H1 (cell line): ENCODE measurements around the gene IL13. TPM values are rescaled to one million over a fixed set of nuclear protein-coding genes. Genes with fewer than 3 reads are reported as not detected.

Experiments used
- JUN ChIP-seq: IDR thresholded peaks from 2 replicates; pipeline ENCODE4 v1.6.1; 2011; ENCODE audit warnings: low read depth, mild to moderate bottlenecking, improper control_type of control experiment, low read length
- KDM1A ChIP-seq: fragments of 200-600, 300-600 bp; sonication (generic); IDR thresholded peaks from 2 replicates; pipeline ENCODE4 v1.7.1; 2016; ENCODE audit warnings: mild to moderate bottlenecking, low read length, borderline replicate concordance
- polyA plus RNA-seq, 7 experiments: library from polyadenylated mRNA; depleted of rRNA in 3 of 7; stranded (reverse) in 5 of 7; unstranded in 2 of 7; fragments of >200 nt in 5 of 7; fragments of 200-250 nt in 2 of 7; gene quantifications; 1 replicate in 5 of 7; 2 replicates in 1 of 7; 4 replicates in 1 of 7; pipeline versions ENCODE4 v1.2.1 to v1.2.3, GENCODE V29; 2011 to 2013; ENCODE audit warnings: missing spikeins in 2 of 7, mixed read lengths in 2 of 7
- total RNA-seq: library from RNA; stranded (reverse); fragmentation: NEBNext Ultra II Directional; extraction: Animal tissue kit (Norgen Biotek cat#: 25700); gene quantifications from 2 replicates; pipeline ENCODE4 v1.2.1, GENCODE V29; 2021
- TF ChIP-seq, protein P1 (sequence below): fragments of 300-600 bp; sonication (generic); IDR thresholded peaks from 2 replicates; pipeline ENCODE4 v1.7.1; 2012; ENCODE audit warnings: low read length, moderate library complexity, mild to moderate bottlenecking, inconsistent platforms; ENCODE audit not compliant: insufficient replicate concordance
- TF ChIP-seq, protein P2 (sequence below): IDR thresholded peaks from 2 replicates; pipeline ENCODE4 v1.6.1; 2012; ENCODE audit warnings: low read length, inconsistent platforms
- TF ChIP-seq, protein P3 (sequence below): IDR thresholded peaks from 2 replicates; pipeline ENCODE4 v1.6.1; 2012; ENCODE audit warnings: inconsistent platforms

The IL13 gene
- total and polyA plus RNA-seq, 2 of the 8 experiments (the other 6 are each of a cell fraction or from before 2014, with no cell fraction given), result not detected

DNA sequence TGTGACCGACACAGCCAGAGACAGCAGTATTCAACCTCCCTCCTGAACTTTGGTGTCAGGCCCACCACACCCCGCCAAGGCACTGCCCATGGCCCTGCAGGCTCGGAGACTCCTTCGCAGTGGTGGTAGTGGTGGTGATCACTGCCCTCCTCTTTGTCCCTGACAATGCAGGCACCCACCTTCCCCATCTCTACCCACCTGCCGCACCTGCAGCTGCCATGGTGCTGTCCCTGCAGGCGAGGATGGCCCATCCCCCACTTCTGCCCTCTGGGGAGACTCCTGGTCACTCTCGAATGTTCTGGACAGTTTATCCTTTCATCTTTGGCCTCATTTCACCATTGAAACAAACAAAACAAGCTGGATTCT, 11.5 kb downstream of the IL13 start (continued):
- TF ChIP-seq, protein P1, sequence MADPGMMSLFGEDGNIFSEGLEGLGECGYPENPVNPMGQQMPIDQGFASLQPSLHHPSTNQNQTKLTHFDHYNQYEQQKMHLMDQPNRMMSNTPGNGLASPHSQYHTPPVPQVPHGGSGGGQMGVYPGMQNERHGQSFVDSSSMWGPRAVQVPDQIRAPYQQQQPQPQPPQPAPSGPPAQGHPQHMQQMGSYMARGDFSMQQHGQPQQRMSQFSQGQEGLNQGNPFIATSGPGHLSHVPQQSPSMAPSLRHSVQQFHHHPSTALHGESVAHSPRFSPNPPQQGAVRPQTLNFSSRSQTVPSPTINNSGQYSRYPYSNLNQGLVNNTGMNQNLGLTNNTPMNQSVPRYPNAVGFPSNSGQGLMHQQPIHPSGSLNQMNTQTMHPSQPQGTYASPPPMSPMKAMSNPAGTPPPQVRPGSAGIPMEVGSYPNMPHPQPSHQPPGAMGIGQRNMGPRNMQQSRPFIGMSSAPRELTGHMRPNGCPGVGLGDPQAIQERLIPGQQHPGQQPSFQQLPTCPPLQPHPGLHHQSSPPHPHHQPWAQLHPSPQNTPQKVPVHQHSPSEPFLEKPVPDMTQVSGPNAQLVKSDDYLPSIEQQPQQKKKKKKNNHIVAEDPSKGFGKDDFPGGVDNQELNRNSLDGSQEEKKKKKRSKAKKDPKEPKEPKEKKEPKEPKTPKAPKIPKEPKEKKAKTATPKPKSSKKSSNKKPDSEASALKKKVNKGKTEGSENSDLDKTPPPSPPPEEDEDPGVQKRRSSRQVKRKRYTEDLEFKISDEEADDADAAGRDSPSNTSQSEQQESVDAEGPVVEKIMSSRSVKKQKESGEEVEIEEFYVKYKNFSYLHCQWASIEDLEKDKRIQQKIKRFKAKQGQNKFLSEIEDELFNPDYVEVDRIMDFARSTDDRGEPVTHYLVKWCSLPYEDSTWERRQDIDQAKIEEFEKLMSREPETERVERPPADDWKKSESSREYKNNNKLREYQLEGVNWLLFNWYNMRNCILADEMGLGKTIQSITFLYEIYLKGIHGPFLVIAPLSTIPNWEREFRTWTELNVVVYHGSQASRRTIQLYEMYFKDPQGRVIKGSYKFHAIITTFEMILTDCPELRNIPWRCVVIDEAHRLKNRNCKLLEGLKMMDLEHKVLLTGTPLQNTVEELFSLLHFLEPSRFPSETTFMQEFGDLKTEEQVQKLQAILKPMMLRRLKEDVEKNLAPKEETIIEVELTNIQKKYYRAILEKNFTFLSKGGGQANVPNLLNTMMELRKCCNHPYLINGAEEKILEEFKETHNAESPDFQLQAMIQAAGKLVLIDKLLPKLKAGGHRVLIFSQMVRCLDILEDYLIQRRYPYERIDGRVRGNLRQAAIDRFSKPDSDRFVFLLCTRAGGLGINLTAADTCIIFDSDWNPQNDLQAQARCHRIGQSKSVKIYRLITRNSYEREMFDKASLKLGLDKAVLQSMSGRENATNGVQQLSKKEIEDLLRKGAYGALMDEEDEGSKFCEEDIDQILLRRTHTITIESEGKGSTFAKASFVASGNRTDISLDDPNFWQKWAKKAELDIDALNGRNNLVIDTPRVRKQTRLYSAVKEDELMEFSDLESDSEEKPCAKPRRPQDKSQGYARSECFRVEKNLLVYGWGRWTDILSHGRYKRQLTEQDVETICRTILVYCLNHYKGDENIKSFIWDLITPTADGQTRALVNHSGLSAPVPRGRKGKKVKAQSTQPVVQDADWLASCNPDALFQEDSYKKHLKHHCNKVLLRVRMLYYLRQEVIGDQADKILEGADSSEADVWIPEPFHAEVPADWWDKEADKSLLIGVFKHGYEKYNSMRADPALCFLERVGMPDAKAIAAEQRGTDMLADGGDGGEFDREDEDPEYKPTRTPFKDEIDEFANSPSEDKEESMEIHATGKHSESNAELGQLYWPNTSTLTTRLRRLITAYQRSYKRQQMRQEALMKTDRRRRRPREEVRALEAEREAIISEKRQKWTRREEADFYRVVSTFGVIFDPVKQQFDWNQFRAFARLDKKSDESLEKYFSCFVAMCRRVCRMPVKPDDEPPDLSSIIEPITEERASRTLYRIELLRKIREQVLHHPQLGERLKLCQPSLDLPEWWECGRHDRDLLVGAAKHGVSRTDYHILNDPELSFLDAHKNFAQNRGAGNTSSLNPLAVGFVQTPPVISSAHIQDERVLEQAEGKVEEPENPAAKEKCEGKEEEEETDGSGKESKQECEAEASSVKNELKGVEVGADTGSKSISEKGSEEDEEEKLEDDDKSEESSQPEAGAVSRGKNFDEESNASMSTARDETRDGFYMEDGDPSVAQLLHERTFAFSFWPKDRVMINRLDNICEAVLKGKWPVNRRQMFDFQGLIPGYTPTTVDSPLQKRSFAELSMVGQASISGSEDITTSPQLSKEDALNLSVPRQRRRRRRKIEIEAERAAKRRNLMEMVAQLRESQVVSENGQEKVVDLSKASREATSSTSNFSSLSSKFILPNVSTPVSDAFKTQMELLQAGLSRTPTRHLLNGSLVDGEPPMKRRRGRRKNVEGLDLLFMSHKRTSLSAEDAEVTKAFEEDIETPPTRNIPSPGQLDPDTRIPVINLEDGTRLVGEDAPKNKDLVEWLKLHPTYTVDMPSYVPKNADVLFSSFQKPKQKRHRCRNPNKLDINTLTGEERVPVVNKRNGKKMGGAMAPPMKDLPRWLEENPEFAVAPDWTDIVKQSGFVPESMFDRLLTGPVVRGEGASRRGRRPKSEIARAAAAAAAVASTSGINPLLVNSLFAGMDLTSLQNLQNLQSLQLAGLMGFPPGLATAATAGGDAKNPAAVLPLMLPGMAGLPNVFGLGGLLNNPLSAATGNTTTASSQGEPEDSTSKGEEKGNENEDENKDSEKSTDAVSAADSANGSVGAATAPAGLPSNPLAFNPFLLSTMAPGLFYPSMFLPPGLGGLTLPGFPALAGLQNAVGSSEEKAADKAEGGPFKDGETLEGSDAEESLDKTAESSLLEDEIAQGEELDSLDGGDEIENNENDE, result no peak
- no peak for TF ChIP-seq KDM1A
- TF ChIP-seq, protein P2, sequence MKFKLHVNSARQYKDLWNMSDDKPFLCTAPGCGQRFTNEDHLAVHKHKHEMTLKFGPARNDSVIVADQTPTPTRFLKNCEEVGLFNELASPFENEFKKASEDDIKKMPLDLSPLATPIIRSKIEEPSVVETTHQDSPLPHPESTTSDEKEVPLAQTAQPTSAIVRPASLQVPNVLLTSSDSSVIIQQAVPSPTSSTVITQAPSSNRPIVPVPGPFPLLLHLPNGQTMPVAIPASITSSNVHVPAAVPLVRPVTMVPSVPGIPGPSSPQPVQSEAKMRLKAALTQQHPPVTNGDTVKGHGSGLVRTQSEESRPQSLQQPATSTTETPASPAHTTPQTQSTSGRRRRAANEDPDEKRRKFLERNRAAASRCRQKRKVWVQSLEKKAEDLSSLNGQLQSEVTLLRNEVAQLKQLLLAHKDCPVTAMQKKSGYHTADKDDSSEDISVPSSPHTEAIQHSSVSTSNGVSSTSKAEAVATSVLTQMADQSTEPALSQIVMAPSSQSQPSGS, result no peak
- TF ChIP-seq, protein P3, sequence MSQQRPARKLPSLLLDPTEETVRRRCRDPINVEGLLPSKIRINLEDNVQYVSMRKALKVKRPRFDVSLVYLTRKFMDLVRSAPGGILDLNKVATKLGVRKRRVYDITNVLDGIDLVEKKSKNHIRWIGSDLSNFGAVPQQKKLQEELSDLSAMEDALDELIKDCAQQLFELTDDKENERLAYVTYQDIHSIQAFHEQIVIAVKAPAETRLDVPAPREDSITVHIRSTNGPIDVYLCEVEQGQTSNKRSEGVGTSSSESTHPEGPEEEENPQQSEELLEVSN, result no peak
- no peak for TF ChIP-seq JUN
